ENCODE results near the gene NF2. TPM values are rescaled to one million over a fixed set of nuclear protein-coding genes. Genes with fewer than 3 reads are reported as not detected.
"Not testable (repeated sequence)": the region's sequence is repeated elsewhere in the genome, so short reads cannot be mapped to it uniquely, and the experiment has no call there.

Gene NF2
- total and polyA plus RNA-seq, 8 donors = 6.5 to 33.7 (median 19.3) TPM

DNA sequence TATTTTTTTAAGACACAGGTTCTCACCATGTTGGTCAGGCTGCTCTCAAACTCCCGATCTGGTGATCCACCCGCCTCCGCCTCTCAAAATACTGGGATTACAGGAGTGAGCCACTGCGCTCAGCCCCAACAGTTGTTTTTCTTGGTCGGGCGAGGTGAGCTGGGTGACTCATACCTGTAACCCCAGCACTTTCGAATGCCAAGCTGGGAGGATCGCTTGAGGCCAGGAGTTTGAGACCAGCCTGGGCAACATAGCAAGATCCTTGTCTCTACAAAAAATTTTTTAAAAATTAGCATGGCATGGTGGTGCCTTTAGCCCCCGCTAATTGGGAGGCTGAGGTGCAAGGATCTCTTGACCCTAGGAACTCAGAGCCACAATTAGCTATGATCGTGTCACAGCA is 7.0 kb upstream of the NF2 start:
- FAIRE-seq = no peak
- TF ChIP-seq CTCF (IDR thresholded peaks at IDR 0.05) = no peak
- DNase-seq = no peak
- 89 to 93% methylated on average over 10 of the region's 10 CpGs for WGBS, 2 donors
- Histone ChIP-seq H3K4me1 (no peaks in the 10 kb centered on the region), H3K9me3 (no peaks in the 10 kb centered on the region), H3K36me3 (no peaks in the 10 kb centered on the region), H3K27ac (no peak overlapping the region), H3K27me3 (no peaks in the 10 kb centered on the region), H3K4me3 (no peak overlapping the region)
- ATAC-seq = no peak
- intact Hi-C loops (cut with DNase I) = no loop called here

DNA sequence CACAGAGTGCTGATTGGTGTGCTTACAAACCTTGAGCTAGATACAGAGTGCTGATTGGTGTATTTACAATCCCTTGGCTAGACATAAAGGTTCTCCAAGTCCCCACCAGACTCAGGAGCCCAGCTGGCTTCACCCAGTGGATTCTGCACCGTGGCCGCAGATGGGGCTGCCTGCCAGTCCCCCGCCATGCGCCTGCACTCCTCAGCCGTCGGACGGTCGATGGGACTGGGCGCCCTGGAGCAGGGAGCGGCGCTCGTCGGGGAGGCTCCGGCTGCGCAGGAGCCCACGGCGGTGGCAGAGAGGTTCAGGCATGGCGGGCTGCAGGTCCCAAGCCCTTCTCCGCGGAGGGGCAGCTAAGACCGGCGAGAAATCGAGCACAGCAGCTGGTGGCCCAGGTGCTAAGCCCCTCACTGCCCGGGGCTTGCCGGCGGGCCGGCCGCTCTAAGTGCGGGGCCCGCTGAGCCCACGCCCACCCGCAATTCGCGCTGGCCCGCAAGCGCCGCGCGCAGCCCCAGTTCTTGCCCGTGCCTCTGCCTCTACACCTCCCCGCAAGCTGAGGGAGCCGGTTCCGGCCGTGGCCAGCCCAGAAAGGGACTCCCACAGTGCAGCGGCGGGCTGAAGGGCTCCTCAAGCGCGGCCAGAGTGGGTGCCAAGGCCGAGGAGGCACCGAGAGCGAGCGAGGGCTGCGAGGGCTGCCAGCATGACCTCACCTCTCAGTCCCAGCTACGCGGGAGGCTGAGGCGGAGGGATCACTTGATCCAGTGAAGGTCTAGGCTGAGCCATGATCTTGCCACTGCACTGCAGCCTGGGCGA is 5.4 kb upstream of the NF2 start:
- H3K4me3 ChIP-seq; FAIRE-seq; ATAC-seq; intact Hi-C loops (cut with DNase I); H3K4me1 ChIP-seq; H3K27me3 ChIP-seq; H3K36me3 ChIP-seq; H3K9me3 ChIP-seq; H3K27ac ChIP-seq: not testable (repeated sequence)
- WGBS, 2 donors = 85 to 88% methylated on average over 49 to 57 of the region's 57 CpGs
- peak in 1 of 6 donors; percentile 56 for DNase-seq

DNA sequence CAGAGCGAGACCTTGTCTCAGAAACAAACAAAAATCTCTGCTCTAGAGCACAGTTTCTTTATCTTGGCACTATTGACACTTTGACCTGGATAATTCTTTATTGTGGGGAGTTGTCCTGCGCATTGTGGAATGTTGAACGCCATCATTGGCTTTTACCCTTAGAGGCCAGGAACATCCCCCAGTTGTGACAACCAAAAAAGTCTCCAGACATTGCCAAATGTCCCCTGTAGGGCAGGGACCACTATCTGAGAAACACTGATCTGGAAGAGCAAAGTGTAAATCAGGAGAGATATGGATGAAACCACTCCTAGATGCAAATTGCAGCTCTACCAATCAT is 4.8 kb upstream of the NF2 start:
- WGBS, 2 donors = 85 to 86% methylated on average over 3 of the region's 3 CpGs
- ATAC-seq = no peak
- H3K4me3 ChIP-seq = no peak overlapping the region

GRCh38 chr22:29604076-29604360 is 585 bp downstream of the NF2 start:
- Histone ChIP-seq H3K4me1 (peaks cover 0 to 13% (median 7%) of the 10 kb centered on the region in 3 donors), H3K9me3 (no peaks in the 10 kb centered on the region), H3K36me3 (no peaks in the 10 kb centered on the region), H3K27ac (peak overlapping the region; percentile 83 to 93 (median 88)), H3K4me3 (peak overlapping the region; percentile 86 to 96 (median 92)), H3K27me3 (no peaks in the 10 kb centered on the region)
- FAIRE-seq = no peak
- 0% methylated on average over 12 of the region's 12 CpGs for WGBS, 2 donors
- intact Hi-C loops (cut with DNase I) = no loop called here
- DNase-seq = no peak
- TF ChIP-seq CTCF (IDR thresholded peaks at IDR 0.05) = no peak
- ATAC-seq = no peak

More for the DNA sequence above, 4.8 kb upstream of the NF2 start:
- TF ChIP-seq CTCF (IDR thresholded peaks at IDR 0.05) = no peak
- FAIRE-seq (no peak), DNase-seq (no peak)
- intact Hi-C loops (cut with DNase I) = no loop called here
- Histone ChIP-seq H3K9me3 (no peaks in the 10 kb centered on the region), H3K4me1 (no peaks in the 10 kb centered on the region), H3K27ac (no peak overlapping the region), H3K36me3 (no peaks in the 10 kb centered on the region), H3K27me3 (no peaks in the 10 kb centered on the region)

GRCh38 chr22:29605527-29605850 is 2.1 kb downstream of the NF2 start:
- no peaks in the 10 kb centered on the region for H3K36me3 ChIP-seq
- FAIRE-seq (no peak), ATAC-seq (no peak), DNase-seq (no peak)
- 92% methylated on average over 5 of the region's 5 CpGs for WGBS, 2 donors
- no peaks in the 10 kb centered on the region for H3K27me3 ChIP-seq
- no peak overlapping the region for H3K4me3 ChIP-seq
- no peak overlapping the region for H3K27ac ChIP-seq
- no peaks in the 10 kb centered on the region for H3K9me3 ChIP-seq
- no peak for TF ChIP-seq CTCF (IDR thresholded peaks at IDR 0.05)
- intact Hi-C loops (cut with DNase I) = no loop called here
- peaks cover 0 to 13% (median 7%) of the 10 kb centered on the region in 3 donors for H3K4me1 ChIP-seq
